OCI-M1 (cell line): Measurements from ENCODE around the gene SEC22A.
"Not testable (repeated sequence)": the region's sequence is repeated elsewhere in the genome, so short reads cannot be mapped to it uniquely, and the experiment has no call there.

Source experiments
- DNase-seq: peaks from one replicate; lab custom pipeline; 2025; lab: John Stamatoyannopoulos, UW

SEC22A gene

DNA sequence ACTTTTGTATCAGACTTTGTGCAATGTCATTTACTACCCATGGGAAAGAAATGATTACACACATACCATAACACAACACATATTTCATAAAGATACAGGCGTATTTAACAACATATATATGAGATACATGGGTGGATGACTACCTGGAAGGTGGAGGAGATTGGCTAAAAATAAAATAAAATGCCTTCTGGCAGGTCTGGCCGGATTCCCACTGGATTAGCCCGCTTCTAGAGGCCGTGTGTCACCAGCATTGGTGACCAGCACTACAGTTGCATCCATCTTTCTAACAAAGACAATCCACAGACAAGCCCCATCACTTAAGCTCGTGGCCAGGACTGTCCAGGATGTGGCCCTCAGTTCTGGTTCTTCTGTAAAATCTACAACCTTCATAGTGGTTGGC lies 21.0 kb upstream of the SEC22A start:
- no peak for DNase-seq

GRCh38 chr3:123186695-123187094 lies 15.0 kb upstream of the SEC22A start:
- DNase-seq: no peak

DNA sequence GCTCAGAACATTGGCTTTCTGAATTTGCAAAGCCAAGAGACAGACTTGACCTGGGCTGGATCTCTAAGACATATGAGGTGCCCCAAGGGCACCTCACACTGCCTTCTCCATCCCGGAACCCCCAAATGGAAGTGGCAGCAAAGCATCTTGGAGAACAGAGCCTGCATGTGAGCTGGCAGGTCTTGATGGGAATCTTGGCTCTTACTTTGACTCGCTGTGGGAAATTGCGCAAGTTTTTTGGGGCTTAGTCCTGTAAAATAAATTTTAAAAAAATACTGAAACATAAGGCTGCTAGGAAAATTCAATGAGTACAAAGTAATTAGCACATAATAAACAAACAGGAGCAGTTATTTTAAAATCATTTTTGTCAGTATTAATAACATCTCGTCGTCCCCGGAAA lies 13.7 kb upstream of the SEC22A start:
- no peak for DNase-seq

DNA sequence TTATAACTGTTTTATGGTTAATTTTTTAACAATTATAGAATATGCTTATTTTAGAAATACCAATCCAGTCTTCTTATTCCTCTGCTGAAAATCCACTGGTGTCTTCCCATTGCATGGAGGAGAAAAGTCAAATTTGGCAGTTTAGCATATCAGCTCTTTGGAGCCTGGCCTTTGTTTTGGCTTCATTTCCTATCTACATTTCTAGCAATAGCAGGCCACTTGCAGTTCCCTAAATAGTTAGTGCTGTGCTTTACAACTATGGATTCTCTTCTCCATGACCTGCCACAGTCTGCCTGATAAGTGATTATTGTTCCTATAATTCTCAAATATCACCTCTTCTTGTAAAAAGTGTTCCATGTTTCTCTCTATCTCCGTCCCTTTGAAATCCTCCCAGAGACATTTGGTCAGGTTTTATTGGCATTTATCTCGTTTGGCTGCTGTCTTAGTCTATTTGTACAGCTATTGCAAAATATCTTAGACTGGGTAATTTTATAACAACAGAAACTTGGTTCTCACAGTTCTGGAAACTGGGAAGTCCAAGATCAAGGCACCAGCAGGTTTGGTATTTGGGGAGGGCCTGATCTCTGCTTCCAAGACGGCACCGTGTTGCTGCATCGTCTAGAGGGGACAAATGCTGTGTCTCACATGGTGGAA lies 8.2 kb upstream of the SEC22A start:
- peak; percentile 4 for DNase-seq

GRCh38 chr3:123194552-123194951 lies 7.2 kb upstream of the SEC22A start:
- DNase-seq: no peak

DNA sequence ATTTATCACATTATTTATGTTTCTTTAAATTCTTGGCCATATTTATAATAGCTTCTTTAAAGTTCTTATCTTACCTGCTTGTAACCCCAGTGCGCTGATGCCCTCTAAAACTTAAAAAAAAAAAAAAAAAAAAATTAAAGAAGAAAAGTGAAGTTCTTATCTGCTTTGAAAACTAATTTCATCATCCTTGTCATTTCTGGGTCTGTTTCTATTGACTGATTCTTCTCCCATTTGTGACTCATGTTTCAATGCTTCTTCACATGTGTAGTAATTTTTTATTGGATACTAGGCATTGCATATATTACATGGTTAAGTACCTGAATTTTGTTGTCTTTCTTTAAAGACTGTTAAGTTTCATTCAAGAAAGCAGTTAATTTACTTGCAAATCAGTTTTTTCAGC lies 3.4 kb upstream of the SEC22A start:
- no peak for DNase-seq

GRCh38 chr3:123201223-123201556 lies 553 bp upstream of the SEC22A start:
- DNase-seq: peak; percentile 52

DNA sequence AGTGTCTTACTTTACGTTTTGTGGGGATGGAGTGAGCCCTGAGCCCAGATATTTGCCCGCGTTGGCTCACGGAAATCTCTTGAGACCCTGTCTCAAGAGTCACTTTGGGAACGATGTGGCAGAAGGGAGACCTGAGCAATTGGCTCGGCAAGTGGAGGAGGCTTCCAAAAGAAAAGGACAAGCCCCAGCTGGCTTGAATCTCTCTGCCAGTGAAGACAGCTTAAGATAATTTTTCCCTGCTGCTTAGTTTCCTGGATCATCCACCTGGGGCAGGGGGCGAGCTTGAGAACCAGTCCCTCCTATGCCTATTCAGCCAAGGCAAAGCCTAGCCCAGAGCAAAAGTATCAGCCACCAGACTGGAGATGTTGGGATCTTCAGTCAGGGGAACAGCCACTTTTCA lies 708 bp downstream of the SEC22A start:
- DNase-seq: peak; percentile 38

DNA sequence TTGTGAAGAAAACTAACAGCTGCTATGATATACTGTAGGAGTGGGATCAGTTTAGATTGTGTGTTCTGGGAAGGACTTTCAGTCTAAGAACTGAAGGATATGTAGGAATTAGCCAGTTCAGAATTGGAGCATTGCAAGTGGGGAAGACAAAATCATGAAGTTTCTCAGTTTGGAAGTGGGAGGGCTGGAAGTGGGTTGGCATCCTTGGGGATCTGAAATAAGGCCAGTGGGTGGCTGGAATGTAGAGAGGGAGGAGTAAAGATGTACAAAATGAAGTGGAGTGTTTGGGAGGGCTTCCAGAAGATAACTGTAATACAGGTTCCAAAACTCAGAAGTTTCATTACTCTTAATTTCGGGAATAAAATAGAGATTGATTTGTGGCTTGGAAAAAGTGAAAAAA lies 17.2 kb downstream of the SEC22A start:
- DNase-seq: no peak

- not testable (repeated sequence) for DNase-seq
Observed at GRCh38 chr3:123221369-123221768, 19.6 kb downstream of the SEC22A start.

DNA sequence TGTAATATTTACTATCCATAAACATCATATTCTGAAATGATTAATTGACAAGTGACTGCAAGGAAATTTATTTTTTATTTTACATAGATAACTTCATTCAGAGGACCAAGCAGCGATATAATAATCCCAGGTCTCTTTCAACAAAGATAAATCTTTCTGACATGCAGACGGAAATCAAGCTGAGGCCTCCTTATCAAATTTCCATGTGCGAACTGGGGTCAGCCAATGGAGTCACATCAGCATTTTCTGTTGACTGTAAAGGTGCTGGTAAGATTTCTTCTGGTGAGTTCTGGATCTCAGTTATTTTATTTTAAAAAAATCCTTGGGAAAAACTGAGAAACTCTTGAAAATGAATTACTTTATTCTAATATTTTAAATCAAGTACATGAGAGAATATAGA lies 23.3 kb downstream of the SEC22A start:
- DNase-seq: no peak

GRCh38 chr3:123226549-123226948 lies 24.8 kb downstream of the SEC22A start:
- DNase-seq: no peak

- peak; percentile 17 for DNase-seq
Observed at GRCh38 chr3:123229145-123229544, 27.4 kb downstream of the SEC22A start.

GRCh38 chr3:123236902-123237301 lies 35.2 kb downstream of the SEC22A start:
- no peak for DNase-seq

GRCh38 chr3:123239186-123239585 lies 37.4 kb downstream of the SEC22A start:
- not testable (repeated sequence) for DNase-seq

- DNase-seq: peak; percentile 24
Observed at GRCh38 chr3:123239756-123240155, 38.0 kb downstream of the SEC22A start.

- no peak for DNase-seq
Observed at GRCh38 chr3:123244128-123244527, 42.4 kb downstream of the SEC22A start.

DNA sequence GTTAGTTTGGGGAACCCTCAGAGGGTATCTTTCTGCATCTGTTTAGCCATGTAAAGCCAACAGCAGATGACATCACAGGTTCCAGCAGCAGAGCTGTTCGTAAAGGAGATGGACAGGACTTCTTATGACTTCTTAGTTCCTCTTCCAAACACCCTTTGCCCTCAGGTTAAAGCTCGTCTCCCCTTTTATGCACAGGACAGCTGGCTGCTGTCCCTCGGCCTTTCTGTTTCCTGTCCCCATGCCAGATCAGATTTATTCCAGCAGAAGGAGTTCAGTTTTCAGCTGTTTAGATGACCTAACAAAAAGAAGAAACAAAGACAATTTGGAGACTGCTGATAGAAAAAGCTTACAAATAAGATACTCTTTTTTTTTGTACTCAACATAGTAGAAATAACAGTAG lies 45.1 kb downstream of the SEC22A start:
- no peak for DNase-seq

DNA sequence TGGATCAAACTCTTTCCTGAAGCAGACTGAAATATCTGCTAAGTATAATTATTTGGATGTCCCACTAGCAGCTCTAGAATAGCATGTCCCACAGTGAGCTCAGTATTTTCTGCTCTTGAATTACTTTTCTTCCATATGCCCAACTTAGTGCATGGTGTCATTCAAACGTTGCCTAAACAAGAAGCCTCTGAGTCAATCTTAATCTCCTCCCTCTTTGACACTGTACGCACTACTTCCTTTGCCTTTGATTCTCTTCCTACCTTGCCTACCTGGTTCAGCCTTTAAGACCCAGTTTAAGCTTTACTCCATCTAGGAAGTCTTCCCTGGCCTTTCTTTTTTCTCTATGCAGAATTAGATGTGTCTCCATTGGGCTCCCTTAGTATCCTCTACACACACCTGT lies 54.5 kb downstream of the SEC22A start:
- no peak for DNase-seq

DNA sequence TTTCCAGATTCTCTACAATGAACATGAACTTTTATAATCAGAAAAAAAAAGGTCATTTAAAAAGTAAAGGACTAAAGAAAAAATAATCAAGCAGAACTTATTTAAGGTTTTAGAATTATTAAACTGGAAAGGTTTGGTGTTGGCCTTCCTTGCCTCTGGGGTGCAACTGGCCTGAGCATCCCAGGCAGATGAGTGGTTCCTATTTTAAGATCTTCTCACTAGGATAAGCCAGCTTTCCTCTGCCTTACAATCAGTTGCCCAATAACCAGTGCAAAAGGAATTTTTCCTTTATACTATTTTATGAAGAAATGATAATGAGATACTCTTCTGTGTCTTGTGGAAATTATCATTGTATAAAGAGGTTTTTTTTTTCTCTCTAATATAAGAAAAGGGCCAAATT lies 56.6 kb downstream of the SEC22A start:
- DNase-seq: no peak

DNA sequence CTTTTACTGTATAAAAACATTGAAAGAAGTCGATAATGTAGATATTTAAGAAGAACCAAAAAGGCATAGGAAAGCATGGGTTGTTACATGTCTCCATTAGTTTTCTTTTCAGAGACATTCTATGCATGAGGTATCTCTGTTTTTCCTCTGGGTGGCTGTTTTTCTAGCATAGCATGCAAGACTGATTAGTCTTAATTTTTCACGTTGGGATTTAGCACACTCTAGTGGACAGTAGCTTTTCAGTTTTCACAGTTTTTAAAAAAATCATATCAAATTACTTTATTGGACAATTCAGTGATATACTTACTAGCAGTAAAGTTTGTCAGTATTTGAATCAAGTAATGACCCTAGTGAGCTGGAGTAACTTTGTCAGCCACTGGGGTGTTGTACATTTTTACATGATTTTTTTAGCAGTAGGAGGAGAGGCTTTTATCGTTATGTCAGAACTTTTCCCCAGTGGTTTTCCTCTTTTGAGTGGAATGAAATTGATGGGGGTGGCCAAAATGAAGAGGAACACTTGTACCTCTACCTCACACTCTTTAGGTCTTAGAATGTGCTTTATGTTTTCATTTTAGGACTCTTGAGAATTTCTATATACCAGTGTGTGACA lies 57.2 kb downstream of the SEC22A start:
- peak; percentile 75 for DNase-seq

- no peak for DNase-seq
Observed at GRCh38 chr3:123261666-123262065, 59.9 kb downstream of the SEC22A start.

DNA sequence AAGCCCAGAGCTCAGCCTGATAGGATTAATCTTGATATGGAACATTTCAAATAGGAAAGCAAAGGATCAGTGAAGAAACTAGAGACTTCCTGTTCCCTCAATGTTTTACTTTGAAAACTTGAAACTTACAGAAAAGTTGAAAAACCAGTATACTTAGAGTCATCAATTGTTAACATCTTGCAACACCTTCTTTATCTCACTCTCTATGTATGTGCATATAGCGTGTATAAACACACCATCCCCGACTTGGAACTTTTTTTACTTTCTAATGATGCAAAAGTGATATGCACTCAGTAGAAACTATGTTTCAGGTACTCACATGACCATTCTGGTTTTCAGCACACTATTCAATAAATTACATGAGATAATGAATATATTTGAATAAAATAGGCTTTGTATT lies 60.5 kb downstream of the SEC22A start:
- DNase-seq: no peak

- no peak for DNase-seq
Observed at GRCh38 chr3:123262868-123263267, 61.1 kb downstream of the SEC22A start.
